Smooth muscle cell (in vitro differentiated cells): ENCODE measurements around the gene SLC24A4. TPM values are rescaled to one million over a fixed set of nuclear protein-coding genes. Genes with fewer than 3 reads are reported as not detected.

Source experiments
- DNase-seq: peaks from one replicate; lab custom pipeline; 2025; ENCODE audit not compliant: unreplicated experiment; lab: John Stamatoyannopoulos, UW
- H2AFZ ChIP-seq: fragments of 200-600 bp; sonication (generic); 2 replicates; pipeline ENCODE4 v1.6.0; 2016; ENCODE audit warnings: antibody characterized with exemption, low read depth, mild to moderate bottlenecking
- H3F3A ChIP-seq: fragments of 200-600 bp; sonication (generic); 2 replicates; pipeline ENCODE4 v1.6.0; 2017; ENCODE audit warnings: antibody characterized with exemption, low read depth
- H3K27ac ChIP-seq: fragments of 200-600 bp; sonication (generic); 2 replicates; pipeline ENCODE4 v1.5.1; 2016; ENCODE audit warnings: low read depth, mild to moderate bottlenecking
- H3K27me3 ChIP-seq: fragments of 200-600 bp; sonication (generic); 2 replicates; pipeline ENCODE4 v1.6.1; 2016; ENCODE audit warnings: low read depth, mild to moderate bottlenecking
- H3K36me3 ChIP-seq: fragments of 200-600 bp; sonication (generic); 2 replicates; pipeline ENCODE4 v1.5.1; 2016; ENCODE audit warnings: low read depth
- H3K4me1 ChIP-seq: fragments of 200-600 bp; sonication (generic); 2 replicates; pipeline ENCODE4 v1.5.1; 2016; ENCODE audit warnings: low read depth
- H3K4me2 ChIP-seq: fragments of 200-600 bp; sonication (generic); 2 replicates; pipeline ENCODE4 v1.6.0; 2016; ENCODE audit warnings: mild to moderate bottlenecking
- H3K4me3 ChIP-seq: fragments of 200-600 bp; sonication (generic); 2 replicates; pipeline ENCODE4 v1.5.1; 2016; ENCODE audit warnings: mild to moderate bottlenecking
- H3K79me2 ChIP-seq: fragments of 200-600 bp; sonication (generic); 2 replicates; pipeline ENCODE4 v1.6.0; 2016; ENCODE audit warnings: low read depth, mild to moderate bottlenecking
- H3K9ac ChIP-seq: fragments of 200-600 bp; sonication (generic); 2 replicates; pipeline ENCODE4 v1.6.0; 2016; ENCODE audit warnings: low read depth
- H3K9me3 ChIP-seq: fragments of 200-600 bp; sonication (generic); replicated peaks from 2 replicates; pipeline ENCODE4 v1.5.1; 2016; ENCODE audit warnings: low read depth
- H4K20me1 ChIP-seq: fragments of 200-600 bp; sonication (generic); 2 replicates; pipeline ENCODE4 v1.6.0; 2016; ENCODE audit warnings: low read depth
- CTCF ChIP-seq: fragments of 200-600 bp; sonication (generic); IDR thresholded peaks from 2 replicates; pipeline ENCODE4 v1.5.1; 2017; ENCODE audit warnings: borderline replicate concordance, mild to moderate bottlenecking, antibody characterized with exemption; ENCODE audit not compliant: insufficient read depth, poor library complexity, severe bottlenecking
- WGBS: methylation state at CpG from one replicate; pipeline ENCODE4 v1.1.7; 2016; ENCODE audit warnings: low lambda C conversion rate; 5-methylcytosine and 5-hydroxymethylcytosine counted together
- polyA plus RNA-seq: library from polyadenylated mRNA; unstranded; fragments of >200 nt; fragmentation: Nextera tagmentation; extraction: Ambion mirVana; gene quantifications from 2 replicates; pipeline ENCODE4 v1.2.1, GENCODE V29; 2016
- total RNA-seq: library from RNA; depleted of rRNA; stranded (reverse); fragments of >200 nt; gene quantifications from 2 replicates; pipeline ENCODE4 v1.2.3, GENCODE V29; 2014

Gene SLC24A4
- total and polyA plus RNA-seq, 2 experiments from 2014 or later = 0.58 TPM; not detected in 1

GRCh38 chr14:92494512-92494911 is 171.5 kb downstream of the SLC24A4 start:
- Histone ChIP-seq H3K79me2 (no peaks in the 10 kb centered on the region), H3K4me2 (peak overlapping the region; percentile 66), H3K9ac (peak overlapping the region; percentile 51), H2AFZ (no peak overlapping the region), H3K9me3 (no peaks in the 10 kb centered on the region), H3K27me3 (no peaks in the 10 kb centered on the region), H4K20me1 (no peaks in the 10 kb centered on the region), H3K36me3 (no peaks in the 10 kb centered on the region), H3K4me1 (no peaks in the 10 kb centered on the region), H3K4me3 (no peak overlapping the region), H3K27ac (peak overlapping the region; percentile 96), H3F3A (peaks cover 12% of the 10 kb centered on the region)
- 38% methylated on average over 4 of the region's 4 CpGs for WGBS
- DNase-seq = no peak
- TF ChIP-seq CTCF = no peak

- Histone ChIP-seq H3K4me2 (peak overlapping the region; percentile 68), H3K79me2 (no peaks in the 10 kb centered on the region), H3K4me1 (no peaks in the 10 kb centered on the region), H3K9ac (peak overlapping the region; percentile 80), H3K9me3 (no peaks in the 10 kb centered on the region), H3K4me3 (no peak overlapping the region), H2AFZ (no peak overlapping the region), H3K27ac (peak overlapping the region; percentile 96), H3K27me3 (no peaks in the 10 kb centered on the region), H3F3A (peaks cover 12% of the 10 kb centered on the region), H4K20me1 (no peaks in the 10 kb centered on the region), H3K36me3 (no peaks in the 10 kb centered on the region)
- WGBS = 10% methylated on average over 6 of the region's 6 CpGs
- no peak for DNase-seq
- TF ChIP-seq CTCF = no peak
These were observed 172.1 kb downstream of the SLC24A4 start for GRCh38 chr14:92495027-92495426.

- TF ChIP-seq CTCF = no peak
- H3K79me2 ChIP-seq = no peaks in the 10 kb centered on the region
- H3K9me3 ChIP-seq = no peaks in the 10 kb centered on the region
- H3K27me3 ChIP-seq = no peaks in the 10 kb centered on the region
- WGBS = 96% methylated on average over 6 of the region's 6 CpGs
- no peak for DNase-seq
- no peaks in the 10 kb centered on the region for H4K20me1 ChIP-seq
- no peak overlapping the region for H2AFZ ChIP-seq
- H3K36me3 ChIP-seq = no peaks in the 10 kb centered on the region
- no peak overlapping the region for H3K4me2 ChIP-seq
- H3K9ac ChIP-seq = no peak overlapping the region
- no peak overlapping the region for H3K4me3 ChIP-seq
- peak overlapping the region; percentile 96 for H3K27ac ChIP-seq
- no peaks in the 10 kb centered on the region for H3K4me1 ChIP-seq
- peaks cover 12% of the 10 kb centered on the region for H3F3A ChIP-seq
These were observed 173.4 kb downstream of the SLC24A4 start for GRCh38 chr14:92496191-92496857.

GRCh38 chr14:92497391-92497790 is 174.4 kb downstream of the SLC24A4 start:
- H3K27ac ChIP-seq = no peak overlapping the region
- H2AFZ ChIP-seq = no peak overlapping the region
- DNase-seq = no peak
- no peaks in the 10 kb centered on the region for H3K79me2 ChIP-seq
- H3K27me3 ChIP-seq = no peaks in the 10 kb centered on the region
- H4K20me1 ChIP-seq = no peaks in the 10 kb centered on the region
- H3K4me2 ChIP-seq = no peak overlapping the region
- peaks cover 14% of the 10 kb centered on the region for H3F3A ChIP-seq
- WGBS = 91% methylated on average over 8 of the region's 8 CpGs
- no peaks in the 10 kb centered on the region for H3K36me3 ChIP-seq
- H3K4me1 ChIP-seq = no peaks in the 10 kb centered on the region
- no peak overlapping the region for H3K9ac ChIP-seq
- no peak overlapping the region for H3K4me3 ChIP-seq
- H3K9me3 ChIP-seq = no peaks in the 10 kb centered on the region
- no peak for TF ChIP-seq CTCF
